ENCODE results near the gene RASEF.

Gene RASEF

DNA sequence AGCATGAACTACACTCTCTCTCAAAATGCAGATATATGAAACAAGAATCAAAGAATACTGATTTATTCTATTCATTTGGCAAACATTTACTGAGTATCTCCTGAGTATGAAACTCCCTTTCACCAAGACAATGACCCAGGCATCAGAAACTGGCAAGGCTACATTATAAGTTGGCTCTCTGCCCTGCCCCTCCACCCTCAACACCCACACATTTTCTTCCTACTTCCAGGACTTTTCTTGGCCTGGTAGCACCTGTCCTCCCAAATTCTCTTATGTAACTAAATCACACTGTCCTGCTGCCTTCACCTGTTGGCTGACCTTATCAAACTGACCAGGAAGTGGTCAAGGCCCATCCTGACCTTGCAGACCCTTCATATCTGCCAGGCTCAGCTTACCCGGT is 3.5 kb downstream of the RASEF start:
- Histone ChIP-seq H3K27ac (ENCODE audit: low read depth, low read length, severe bottlenecking) (no peak overlapping the region), H3K4me1 (ENCODE audit: control insufficient read depth, insufficient read depth, low read length, poor library complexity, severe bottlenecking) (peaks cover 7% of the 10 kb centered on the region), H3K36me3 (ENCODE audit: control insufficient read depth, insufficient read depth, low read length) (no peaks in the 10 kb centered on the region), H3K9me3 (ENCODE audit: control insufficient read depth, low read length) (no peaks in the 10 kb centered on the region), H3K4me3 (ENCODE audit: extremely low read depth, insufficient read depth, low read length, poor library complexity, severe bottlenecking) (no peak overlapping the region)
- 75 to 100% methylated on average over 1 of the region's 1 CpG for WGBS, 2 experiments (ENCODE audit: insufficient coverage in 2 of 2)

GRCh38 chr9:83056911-83057310 is 6.0 kb downstream of the RASEF start:
- WGBS, 2 experiments (ENCODE audit: insufficient coverage in 2 of 2), result 100% methylated on average over 1 of the region's 1 CpG; no CpG with 5 or more reads in 1 of the 2 experiments

GRCh38 chr9:83056174-83056573 is 6.8 kb downstream of the RASEF start:
- H3K4me3 ChIP-seq (ENCODE audit: extremely low read depth, insufficient read depth, low read length, poor library complexity, severe bottlenecking), result no peak overlapping the region
- H3K27ac ChIP-seq (ENCODE audit: low read depth, low read length, severe bottlenecking), result no peak overlapping the region
- H3K9me3 ChIP-seq (ENCODE audit: control insufficient read depth, low read length), result no peaks in the 10 kb centered on the region
- peaks cover 4% of the 10 kb centered on the region for H3K4me1 ChIP-seq (ENCODE audit: control insufficient read depth, insufficient read depth, low read length, poor library complexity, severe bottlenecking)
- no CpG with 5 or more reads among the region's 2 CpGs for WGBS, 2 experiments (ENCODE audit: insufficient coverage in 2 of 2)
- no peaks in the 10 kb centered on the region for H3K36me3 ChIP-seq (ENCODE audit: control insufficient read depth, insufficient read depth, low read length)

More at GRCh38 chr9:83056911-83057310, 6.0 kb downstream of the RASEF start:
- peaks cover 4% of the 10 kb centered on the region for H3K4me1 ChIP-seq (ENCODE audit: control insufficient read depth, insufficient read depth, low read length, poor library complexity, severe bottlenecking)
- H3K36me3 ChIP-seq (ENCODE audit: control insufficient read depth, insufficient read depth, low read length), result no peaks in the 10 kb centered on the region
- H3K9me3 ChIP-seq (ENCODE audit: control insufficient read depth, low read length), result no peaks in the 10 kb centered on the region
- H3K4me3 ChIP-seq (ENCODE audit: extremely low read depth, insufficient read depth, low read length, poor library complexity, severe bottlenecking), result no peak overlapping the region
- no peak overlapping the region for H3K27ac ChIP-seq (ENCODE audit: low read depth, low read length, severe bottlenecking)

GRCh38 chr9:83047839-83048775 is 14.8 kb downstream of the RASEF start:
- H3K9me3 ChIP-seq (ENCODE audit: control insufficient read depth, low read length), result no peaks in the 10 kb centered on the region
- H3K4me3 ChIP-seq (ENCODE audit: extremely low read depth, insufficient read depth, low read length, poor library complexity, severe bottlenecking), result no peak overlapping the region
- no peak overlapping the region for H3K27ac ChIP-seq (ENCODE audit: low read depth, low read length, severe bottlenecking)
- WGBS, 2 experiments (ENCODE audit: insufficient coverage in 2 of 2), result 76% methylated on average over 3 to 5 of the region's 11 CpGs
- H3K4me1 ChIP-seq (ENCODE audit: control insufficient read depth, insufficient read depth, low read length, poor library complexity, severe bottlenecking), result no peaks in the 10 kb centered on the region
- no peaks in the 10 kb centered on the region for H3K36me3 ChIP-seq (ENCODE audit: control insufficient read depth, insufficient read depth, low read length)

GRCh38 chr9:83043597-83043996 is 19.3 kb downstream of the RASEF start:
- WGBS, 2 experiments (ENCODE audit: insufficient coverage in 2 of 2), result 85 to 88% methylated on average over 7 of the region's 7 CpGs
- Histone ChIP-seq H3K4me3 (ENCODE audit: extremely low read depth, insufficient read depth, low read length, poor library complexity, severe bottlenecking) (no peak overlapping the region), H3K4me1 (ENCODE audit: control insufficient read depth, insufficient read depth, low read length, poor library complexity, severe bottlenecking) (no peaks in the 10 kb centered on the region), H3K9me3 (ENCODE audit: control insufficient read depth, low read length) (no peaks in the 10 kb centered on the region), H3K36me3 (ENCODE audit: control insufficient read depth, insufficient read depth, low read length) (no peaks in the 10 kb centered on the region), H3K27ac (ENCODE audit: low read depth, low read length, severe bottlenecking) (no peak overlapping the region)

DNA sequence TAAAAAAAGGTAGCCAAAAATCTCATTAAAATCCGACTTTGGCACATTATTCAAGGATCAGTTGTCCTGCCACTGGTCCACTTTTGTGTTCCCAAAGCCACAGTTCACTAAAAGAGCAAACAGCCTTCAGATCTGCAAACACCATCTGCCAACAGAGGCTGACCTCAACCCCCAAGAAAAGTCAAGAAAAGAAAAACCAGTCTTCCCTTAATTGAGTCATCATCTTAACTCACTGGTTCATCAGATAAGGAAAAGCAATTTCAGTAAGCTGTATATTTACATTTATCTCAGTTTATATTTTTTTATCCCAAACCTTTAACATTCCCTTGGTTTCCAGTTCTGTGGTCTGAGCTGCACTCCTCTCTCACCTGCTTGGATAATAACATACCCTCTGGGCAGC is 21.2 kb downstream of the RASEF start:
- Histone ChIP-seq H3K4me3 (ENCODE audit: extremely low read depth, insufficient read depth, low read length, poor library complexity, severe bottlenecking) (no peak overlapping the region), H3K27ac (ENCODE audit: low read depth, low read length, severe bottlenecking) (no peak overlapping the region), H3K4me1 (ENCODE audit: control insufficient read depth, insufficient read depth, low read length, poor library complexity, severe bottlenecking) (no peaks in the 10 kb centered on the region), H3K36me3 (ENCODE audit: control insufficient read depth, insufficient read depth, low read length) (no peaks in the 10 kb centered on the region), H3K9me3 (ENCODE audit: control insufficient read depth, low read length) (no peaks in the 10 kb centered on the region)
- WGBS, 2 experiments (ENCODE audit: insufficient coverage in 2 of 2), result 55 to 67% methylated on average over 1 of the region's 1 CpG

DNA sequence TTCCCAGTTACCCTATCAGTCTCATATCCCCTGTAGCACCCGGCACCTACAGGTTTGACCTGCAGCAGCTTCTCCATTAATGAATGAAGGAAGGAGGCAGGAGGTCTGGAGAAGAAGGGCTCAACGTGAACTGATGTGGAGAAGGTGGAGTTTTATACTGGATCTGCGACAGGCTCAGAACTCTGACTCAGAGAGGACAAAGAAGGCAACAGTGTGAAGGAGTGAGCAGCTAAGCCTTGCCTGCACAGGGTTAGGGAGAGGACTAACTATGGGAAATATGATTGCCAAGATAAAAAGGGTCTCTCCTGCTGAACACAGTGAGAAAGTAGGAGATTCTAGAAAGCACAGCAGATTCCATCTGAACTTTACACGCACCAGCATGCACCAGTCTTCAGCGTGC is 23.6 kb downstream of the RASEF start:
- 83 to 84% methylated on average over 4 to 5 of the region's 5 CpGs for WGBS, 2 experiments (ENCODE audit: insufficient coverage in 2 of 2)
- no peaks in the 10 kb centered on the region for H3K36me3 ChIP-seq (ENCODE audit: control insufficient read depth, insufficient read depth, low read length)
- no peak overlapping the region for H3K27ac ChIP-seq (ENCODE audit: low read depth, low read length, severe bottlenecking)
- peaks cover 3% of the 10 kb centered on the region for H3K4me1 ChIP-seq (ENCODE audit: control insufficient read depth, insufficient read depth, low read length, poor library complexity, severe bottlenecking)
- no peaks in the 10 kb centered on the region for H3K9me3 ChIP-seq (ENCODE audit: control insufficient read depth, low read length)
- no peak overlapping the region for H3K4me3 ChIP-seq (ENCODE audit: extremely low read depth, insufficient read depth, low read length, poor library complexity, severe bottlenecking)

DNA sequence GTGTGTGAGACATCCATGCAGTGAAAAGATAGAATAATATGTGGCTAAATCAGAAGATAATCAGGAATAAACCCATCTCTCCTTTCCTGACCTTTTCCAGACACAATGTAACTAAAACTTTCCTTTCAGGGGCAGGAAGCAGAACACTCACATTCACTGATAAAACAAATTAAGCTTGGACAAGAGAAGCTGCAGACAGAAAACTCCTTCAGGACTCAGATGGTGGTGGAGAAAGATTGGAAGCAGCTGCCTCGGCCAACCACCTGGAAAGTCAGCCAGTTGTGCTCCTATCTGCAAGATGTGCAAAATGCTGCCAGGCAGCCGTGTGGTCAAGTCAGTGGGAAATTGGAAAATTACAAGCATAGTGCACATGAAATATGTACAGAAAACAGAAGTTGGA is 26.9 kb downstream of the RASEF start:
- H3K27ac ChIP-seq (ENCODE audit: low read depth, low read length, severe bottlenecking), result no peak overlapping the region
- H3K4me1 ChIP-seq (ENCODE audit: control insufficient read depth, insufficient read depth, low read length, poor library complexity, severe bottlenecking), result peaks cover 7% of the 10 kb centered on the region
- 90 to 92% methylated on average over 2 of the region's 2 CpGs for WGBS, 2 experiments (ENCODE audit: insufficient coverage in 2 of 2)
- H3K36me3 ChIP-seq (ENCODE audit: control insufficient read depth, insufficient read depth, low read length), result no peaks in the 10 kb centered on the region
- H3K9me3 ChIP-seq (ENCODE audit: control insufficient read depth, low read length), result no peaks in the 10 kb centered on the region
- H3K4me3 ChIP-seq (ENCODE audit: extremely low read depth, insufficient read depth, low read length, poor library complexity, severe bottlenecking), result no peak overlapping the region

DNA sequence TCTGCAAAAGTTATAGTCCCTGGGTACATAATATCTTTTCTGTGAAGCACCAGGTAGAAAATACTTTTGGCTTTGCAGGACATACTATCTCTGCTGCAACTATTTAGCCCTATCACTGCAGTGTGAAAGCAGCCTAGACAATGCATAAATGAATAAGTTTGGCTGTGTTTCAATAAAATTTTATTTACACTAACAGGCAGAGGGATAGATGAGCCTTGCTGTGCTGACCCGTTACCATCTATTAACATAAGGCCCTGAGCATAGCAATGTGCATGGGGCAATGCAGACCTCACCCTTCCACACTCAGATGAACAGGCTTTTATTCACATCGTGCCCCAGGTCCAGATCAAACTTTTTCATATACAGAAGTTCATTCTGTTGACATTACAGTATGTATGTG is 27.8 kb downstream of the RASEF start:
- H3K4me3 ChIP-seq (ENCODE audit: extremely low read depth, insufficient read depth, low read length, poor library complexity, severe bottlenecking), result no peak overlapping the region
- H3K36me3 ChIP-seq (ENCODE audit: control insufficient read depth, insufficient read depth, low read length), result no peaks in the 10 kb centered on the region
- 83 to 100% methylated on average over 1 of the region's 2 CpGs for WGBS, 2 experiments (ENCODE audit: insufficient coverage in 2 of 2)
- H3K4me1 ChIP-seq (ENCODE audit: control insufficient read depth, insufficient read depth, low read length, poor library complexity, severe bottlenecking), result peaks cover 7% of the 10 kb centered on the region
- no peaks in the 10 kb centered on the region for H3K9me3 ChIP-seq (ENCODE audit: control insufficient read depth, low read length)
- no peak overlapping the region for H3K27ac ChIP-seq (ENCODE audit: low read depth, low read length, severe bottlenecking)

DNA sequence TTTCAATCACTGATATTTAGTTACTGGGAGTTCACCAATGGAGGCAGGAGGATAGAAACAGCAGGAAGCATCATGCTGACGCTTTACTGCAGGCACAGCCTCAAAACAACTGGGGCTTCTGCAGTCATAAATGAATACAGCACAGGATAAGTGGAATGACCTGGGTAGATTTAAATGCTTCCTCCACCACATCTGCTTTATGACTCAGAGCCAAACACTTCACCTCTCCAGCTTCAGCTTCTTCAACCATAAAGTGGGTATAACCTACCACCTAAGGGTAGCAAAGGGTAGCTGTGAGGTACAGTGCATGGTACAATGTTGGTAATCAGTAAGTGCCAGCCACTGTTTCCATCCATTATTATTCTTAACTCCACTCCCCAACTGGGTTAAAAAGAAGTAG is 28.4 kb downstream of the RASEF start:
- WGBS, 2 experiments (ENCODE audit: insufficient coverage in 2 of 2), result 80% methylated on average over 1 of the region's 1 CpG; no CpG with 5 or more reads in 1 of the 2 experiments
- no peaks in the 10 kb centered on the region for H3K9me3 ChIP-seq (ENCODE audit: control insufficient read depth, low read length)
- H3K4me1 ChIP-seq (ENCODE audit: control insufficient read depth, insufficient read depth, low read length, poor library complexity, severe bottlenecking), result peaks cover 7% of the 10 kb centered on the region
- no peak overlapping the region for H3K4me3 ChIP-seq (ENCODE audit: extremely low read depth, insufficient read depth, low read length, poor library complexity, severe bottlenecking)
- H3K27ac ChIP-seq (ENCODE audit: low read depth, low read length, severe bottlenecking), result no peak overlapping the region
- H3K36me3 ChIP-seq (ENCODE audit: control insufficient read depth, insufficient read depth, low read length), result no peaks in the 10 kb centered on the region

DNA sequence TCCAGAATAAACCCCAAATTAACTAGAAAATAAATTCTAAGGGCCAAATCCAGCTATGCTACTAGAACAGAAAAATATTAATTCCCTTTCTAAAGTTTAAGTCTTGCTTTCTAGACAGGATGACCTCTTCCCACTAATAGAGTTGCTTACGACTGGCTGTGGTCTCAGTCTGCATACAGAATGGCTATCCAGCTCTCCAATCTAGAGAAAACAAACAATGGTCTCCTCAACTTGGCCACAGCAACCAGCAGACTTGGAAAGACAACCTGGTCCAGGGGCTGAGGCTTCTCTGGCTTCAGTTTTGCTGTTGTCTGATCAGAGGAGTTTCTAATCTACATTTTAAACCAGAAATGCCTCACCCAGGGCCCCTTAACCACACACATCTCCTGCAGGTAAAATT is 28.9 kb downstream of the RASEF start:
- 86 to 100% methylated on average over 1 of the region's 1 CpG for WGBS, 2 experiments (ENCODE audit: insufficient coverage in 2 of 2)
- no peak overlapping the region for H3K4me3 ChIP-seq (ENCODE audit: extremely low read depth, insufficient read depth, low read length, poor library complexity, severe bottlenecking)
- H3K9me3 ChIP-seq (ENCODE audit: control insufficient read depth, low read length), result no peaks in the 10 kb centered on the region
- H3K36me3 ChIP-seq (ENCODE audit: control insufficient read depth, insufficient read depth, low read length), result no peaks in the 10 kb centered on the region
- H3K4me1 ChIP-seq (ENCODE audit: control insufficient read depth, insufficient read depth, low read length, poor library complexity, severe bottlenecking), result peaks cover 7% of the 10 kb centered on the region
- H3K27ac ChIP-seq (ENCODE audit: low read depth, low read length, severe bottlenecking), result no peak overlapping the region
